Stimulated activated CD8-positive, alpha-beta memory T cell treated with anti-CD3 and anti-CD28 coated beads, Interleukin-7, amount 100 ng/mL, for 1 hour (primary cell): ENCODE measurements around the gene ABR.
"Not testable (repeated sequence)": the region's sequence is repeated elsewhere in the genome, so short reads cannot be mapped to it uniquely, and the experiment has no call there.

Experiments used
- DNase-seq, 2 donors: peaks; one replicate each; pipeline ENCODE4 v3.0.0-alpha.2; 2020; ENCODE audit warnings: low read depth in 2 of 2

The ABR gene

DNA sequence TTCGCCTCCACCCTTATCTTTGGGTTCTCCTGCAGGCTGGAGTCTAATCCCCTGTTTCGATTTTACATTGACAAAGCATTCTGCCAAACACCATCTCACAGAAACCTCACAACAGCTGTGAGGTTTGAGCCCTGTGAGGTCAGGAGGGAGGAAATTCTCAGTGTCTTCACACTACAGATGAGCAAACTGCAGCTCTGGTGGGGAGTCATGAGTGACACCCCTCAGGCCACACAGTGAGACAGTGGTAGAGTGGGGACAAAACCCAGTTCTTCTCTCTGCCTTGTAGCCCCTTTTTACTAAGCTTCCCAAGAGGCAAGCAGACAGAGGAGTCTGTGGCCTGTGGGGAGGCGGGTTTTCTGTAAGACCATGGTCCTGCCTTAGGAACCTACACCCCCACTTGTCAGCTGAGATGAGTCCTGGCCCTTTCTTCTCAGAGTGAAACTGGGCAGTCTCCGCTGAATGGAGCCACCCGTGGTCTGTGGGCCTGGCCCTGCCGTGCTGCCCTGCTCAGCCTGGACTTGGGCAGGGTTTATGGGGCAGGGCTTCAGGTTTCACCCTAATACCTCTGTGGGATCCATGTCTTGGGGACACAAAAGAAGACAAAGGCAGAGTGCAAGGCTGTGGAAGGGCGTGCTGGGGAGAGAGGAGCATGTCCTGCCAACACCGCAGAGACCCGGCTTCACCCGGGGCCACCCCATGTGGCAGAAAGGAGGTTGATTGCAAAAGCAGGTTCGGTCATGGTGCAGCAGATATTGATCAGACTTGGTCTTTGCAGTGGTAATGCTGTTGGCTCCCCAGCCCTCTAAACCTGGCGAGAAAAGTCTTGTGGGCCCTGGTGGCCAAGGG, 59.0 kb downstream of the ABR start:
- no peak for DNase-seq

DNA sequence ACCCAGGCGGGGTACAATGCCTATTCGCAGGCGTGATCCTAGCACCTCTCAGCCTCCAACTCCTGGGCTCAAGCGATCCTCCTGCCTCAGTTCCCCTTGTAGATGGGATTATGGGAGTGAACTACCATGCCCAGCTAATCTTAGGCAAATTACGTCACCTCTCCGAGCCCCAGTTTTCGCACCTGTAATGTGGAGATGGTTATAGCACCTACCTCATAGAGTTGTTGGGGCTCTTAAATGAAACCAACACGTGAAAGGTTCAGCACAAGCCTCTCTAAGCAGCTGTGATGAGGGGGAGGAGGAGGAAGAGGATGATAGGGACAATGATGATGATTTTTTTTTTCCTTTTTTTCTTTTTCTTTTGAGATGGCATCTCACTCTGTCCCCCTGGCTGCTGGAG, 59.9 kb downstream of the ABR start:
- DNase-seq = no peak

DNA sequence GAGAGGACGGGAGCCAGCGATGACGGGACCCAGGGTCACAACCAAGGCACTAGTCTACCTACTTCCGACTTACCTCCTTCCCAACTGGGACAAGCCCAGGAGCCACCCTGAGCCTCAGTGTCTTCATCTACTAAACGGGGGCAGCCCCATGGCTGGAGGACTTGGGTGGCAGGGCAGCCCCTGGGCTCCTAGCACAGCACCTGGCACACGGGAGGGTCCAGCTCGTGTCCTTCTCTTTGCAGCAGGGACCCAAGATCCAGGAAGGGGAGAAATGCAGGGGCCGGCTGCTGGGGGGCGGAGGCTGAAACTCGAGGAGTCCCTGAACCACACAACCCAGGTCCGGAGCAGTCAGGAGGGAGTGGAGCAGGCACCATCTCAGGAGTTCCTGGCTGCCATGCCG, 63.2 kb downstream of the ABR start:
- DNase-seq = no peak

DNA sequence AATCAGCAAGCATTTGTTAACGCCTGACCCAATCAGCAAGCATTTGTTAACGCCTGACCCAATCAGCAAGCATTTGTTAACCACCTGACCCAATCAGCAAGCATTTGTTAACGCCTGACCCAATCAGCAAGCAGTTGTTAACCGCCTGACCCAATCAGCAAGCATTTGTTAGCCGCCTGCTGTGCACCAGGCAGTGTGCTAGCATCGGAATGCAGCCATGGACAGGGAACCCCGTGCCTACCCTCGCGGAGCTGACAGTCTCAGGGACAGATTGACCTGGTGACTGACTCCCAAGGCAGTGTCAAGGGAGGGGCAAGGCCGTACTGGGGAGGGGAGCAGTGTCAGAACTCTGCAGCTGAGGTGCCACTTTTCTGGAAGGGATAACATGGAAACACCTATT, 66.9 kb downstream of the ABR start:
- no peak for DNase-seq

DNA sequence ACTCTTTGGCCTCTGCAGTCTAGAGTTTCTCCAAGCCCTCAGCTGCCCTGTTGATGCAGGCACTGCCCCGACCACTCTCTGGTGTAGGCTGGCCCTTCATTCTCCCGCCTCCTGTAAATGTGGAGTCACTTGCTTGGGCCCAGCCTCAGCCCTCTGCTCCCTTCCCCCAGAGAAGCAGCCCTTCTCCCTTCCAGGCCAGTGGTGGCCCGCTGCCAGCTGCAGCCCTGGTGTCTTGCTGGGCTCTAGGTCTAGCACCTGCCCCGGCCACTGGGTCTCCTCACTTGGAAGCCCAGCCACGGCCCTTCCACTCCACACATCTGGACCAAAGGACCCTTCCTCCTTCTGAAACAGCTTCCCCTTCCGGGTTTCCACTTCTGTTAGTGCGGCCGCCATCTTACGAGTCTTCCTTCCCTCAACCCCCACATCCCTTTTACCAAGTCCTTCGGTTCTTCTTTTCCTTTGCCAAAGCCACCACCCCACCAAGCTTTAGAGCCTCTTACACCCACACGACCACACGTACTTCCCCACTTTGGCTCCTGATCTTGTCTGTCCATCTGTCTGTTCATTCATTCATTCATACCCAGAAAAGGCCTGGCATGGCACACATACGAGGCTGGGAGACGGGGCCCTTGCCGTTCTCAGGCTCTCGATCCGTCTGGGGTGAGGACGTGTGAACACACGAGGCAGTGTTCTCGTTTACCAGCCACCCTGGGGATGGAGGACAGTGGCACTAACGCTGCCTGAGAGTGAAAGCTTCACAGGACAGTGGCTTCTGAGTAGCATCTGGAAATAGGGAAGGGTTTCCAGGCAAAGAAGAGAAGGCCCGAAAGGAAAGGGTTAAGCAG, 68.0 kb downstream of the ABR start:
- DNase-seq = no peak

DNA sequence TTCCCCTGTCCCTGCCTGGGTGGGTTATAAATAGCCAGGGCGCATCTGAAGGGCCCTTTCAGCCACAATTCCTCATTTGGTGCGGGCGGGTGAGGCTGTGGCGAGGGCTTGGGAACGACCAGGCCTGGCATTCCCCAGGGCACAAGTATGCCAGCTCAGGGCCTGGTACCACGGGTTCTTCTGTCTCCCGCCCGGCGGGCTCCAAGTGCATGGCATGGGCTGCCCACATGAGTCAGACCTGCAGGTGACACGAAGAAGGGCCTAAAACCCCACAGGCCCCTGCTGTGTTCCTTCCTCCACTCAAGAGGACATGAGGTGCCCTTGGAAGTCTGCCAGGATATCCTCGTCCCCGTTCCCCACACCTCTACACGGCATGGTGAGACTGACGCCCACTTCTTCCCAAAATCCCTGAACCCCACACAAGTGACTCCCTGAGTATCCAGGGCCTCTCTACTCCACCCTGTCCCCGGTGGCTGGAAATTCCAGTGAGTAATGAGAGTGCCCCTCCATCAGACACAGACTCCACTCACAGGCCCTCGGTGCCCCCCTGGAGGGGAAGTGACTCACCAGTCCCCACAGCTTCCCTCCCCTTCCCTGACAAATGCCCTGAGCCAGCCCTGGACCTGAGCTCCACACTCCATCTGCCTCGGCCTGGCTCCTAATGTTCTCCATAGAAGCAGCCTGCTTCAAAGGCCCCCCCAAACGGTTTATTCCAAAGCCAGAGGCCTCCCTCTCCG, 68.8 kb downstream of the ABR start:
- no peak for DNase-seq

DNA sequence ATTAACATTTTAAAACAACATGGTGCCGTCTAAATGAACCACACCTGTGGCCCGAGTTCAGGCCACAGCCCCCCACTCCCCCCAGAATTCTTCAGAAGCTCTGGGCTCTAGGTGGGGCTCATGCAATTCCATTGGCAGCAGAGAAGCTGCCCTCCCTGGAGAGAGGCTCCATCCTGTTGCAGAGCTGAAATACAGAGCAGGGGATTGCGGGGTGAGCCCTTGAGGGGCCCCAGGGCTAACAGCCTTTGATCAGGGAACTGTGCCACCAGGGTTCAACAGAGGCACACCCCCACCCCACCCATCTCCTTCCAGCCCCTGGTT, 69.3 kb downstream of the ABR start:
- no peak for DNase-seq

DNA sequence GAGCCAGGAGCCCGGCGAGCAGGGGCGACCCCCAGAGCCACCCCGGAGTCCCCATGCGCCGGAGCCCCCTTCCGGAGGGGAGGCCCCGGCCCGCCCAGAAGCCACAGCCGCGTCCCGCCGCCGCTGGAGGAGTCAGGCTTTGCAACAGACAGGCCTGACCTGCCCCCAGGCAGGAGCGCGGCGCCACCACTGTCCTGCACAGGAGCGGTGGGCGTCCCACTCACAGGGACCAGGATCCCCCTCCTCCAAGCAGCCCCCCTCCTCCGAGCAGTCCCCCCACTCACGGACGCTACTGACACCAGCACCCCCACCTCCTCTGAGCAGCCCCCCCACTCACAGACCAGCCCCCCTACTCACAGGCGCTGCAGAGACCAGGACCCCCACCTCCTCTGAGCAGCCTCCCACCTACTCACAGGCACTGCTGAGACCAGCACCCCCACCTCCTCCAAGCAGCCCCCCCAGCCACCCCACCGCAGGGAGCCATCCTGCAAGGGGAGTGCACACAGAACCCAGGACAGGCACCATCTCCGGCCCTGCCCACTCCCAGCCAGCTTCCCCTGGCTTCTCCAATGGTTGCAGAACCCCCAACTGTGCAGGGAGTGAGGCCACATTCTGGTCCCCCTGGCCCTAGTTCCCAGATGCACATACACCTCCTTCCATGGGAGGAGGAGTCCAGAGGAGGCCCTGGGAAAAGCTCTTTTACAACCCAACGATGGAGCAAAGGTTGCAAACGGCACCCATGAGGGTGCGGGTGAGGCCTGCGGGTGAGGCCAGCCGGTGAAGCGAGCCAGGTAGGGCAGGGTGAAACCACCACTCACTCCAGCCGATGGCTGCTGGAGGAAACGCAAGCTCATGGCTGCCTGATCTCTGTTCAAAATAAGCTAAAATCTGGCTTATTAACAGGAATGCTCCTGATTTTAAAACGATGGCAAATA, 69.9 kb downstream of the ABR start:
- DNase-seq = no peak

DNA sequence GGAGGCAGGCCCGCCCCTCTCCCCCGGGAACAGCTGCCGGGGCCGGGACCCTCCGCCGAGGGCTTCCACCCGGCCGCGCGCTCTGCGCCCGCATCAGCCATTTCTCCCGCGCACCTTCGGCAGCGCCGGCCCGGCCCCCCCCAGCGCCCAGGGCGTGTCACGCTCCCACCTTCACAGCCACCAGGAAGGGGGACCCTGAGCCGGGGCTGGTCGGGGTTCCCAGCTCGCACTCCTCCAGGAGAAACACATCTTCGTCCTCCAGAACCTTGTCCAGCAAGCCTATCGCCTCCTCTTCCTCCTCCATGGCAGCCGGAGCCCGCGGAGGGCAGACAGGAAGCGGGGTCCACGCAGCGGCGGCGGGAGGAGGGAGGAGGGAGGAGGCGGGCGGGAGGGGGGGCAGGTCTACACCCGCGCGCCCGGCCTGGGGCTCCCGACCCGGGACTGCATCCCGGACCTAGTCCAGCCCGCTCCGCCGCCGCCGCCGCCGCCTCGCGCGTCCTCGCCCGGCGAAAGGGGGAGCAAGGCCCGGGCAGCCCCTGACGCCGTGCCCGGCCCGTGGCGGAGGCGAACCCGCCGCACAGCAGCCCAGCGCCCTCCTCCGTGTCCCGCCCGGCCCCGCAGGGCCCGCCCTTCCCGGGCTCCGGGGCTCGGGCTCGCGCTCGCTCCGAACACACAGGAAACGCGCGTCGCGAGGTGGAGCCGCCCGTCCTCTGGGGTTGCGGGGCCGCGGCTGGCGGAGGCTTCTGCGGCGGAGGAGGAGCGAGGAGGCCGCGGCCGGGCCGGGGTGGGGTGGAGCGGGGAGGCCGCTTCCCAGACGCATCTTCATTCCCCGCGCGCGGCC, 70.8 kb downstream of the ABR start:
- DNase-seq = peak; percentile 32 to 36

DNA sequence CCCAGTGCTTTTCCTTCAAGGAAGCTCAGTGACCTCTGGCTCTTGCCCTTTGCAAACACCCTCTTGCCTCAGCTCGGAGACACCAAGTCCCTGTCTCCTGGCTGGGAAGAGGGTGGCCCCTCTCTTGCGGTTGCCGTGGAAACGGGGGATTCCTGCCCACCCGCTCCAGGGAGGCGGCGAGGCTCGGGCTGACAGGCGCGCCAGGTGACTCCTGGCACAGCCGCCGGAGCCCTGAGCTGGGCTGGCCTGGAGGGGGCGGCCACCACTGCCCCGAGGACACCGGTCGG, 71.4 kb downstream of the ABR start:
- no peak for DNase-seq

DNA sequence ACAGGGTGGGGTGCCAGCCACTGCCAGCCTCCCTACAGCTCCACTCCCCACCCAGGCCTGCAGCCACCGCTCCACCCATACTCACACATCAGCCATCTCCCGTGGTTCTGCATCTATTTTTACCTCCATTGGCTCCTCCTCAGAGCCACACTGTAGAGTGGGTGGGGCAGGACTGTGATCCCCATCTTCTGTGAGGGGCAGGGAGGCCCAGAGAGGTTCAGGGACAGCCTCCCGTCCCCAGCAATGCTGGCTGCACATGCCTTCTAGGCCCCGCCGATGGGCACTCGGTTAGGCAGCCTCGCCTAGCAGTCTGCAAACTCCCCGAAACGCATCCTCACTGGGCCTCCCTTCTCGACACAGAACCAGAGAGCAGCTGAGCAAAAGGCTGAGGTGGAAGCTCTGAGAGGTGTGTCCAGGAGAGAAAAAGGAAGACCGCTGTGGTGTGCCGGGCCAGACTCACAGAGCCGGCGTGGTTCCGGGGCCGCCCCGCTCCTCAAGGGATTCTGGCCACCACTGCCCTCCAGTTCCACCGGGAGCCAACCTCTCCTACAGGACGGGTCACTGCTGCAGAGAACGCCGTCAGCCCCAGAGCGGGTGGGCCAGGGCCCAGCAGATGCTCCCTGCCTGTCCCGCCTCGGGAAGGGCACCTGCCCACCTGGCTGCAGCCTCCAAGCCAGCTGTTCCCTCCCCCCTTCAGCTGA, 71.9 kb downstream of the ABR start:
- DNase-seq = no peak

DNA sequence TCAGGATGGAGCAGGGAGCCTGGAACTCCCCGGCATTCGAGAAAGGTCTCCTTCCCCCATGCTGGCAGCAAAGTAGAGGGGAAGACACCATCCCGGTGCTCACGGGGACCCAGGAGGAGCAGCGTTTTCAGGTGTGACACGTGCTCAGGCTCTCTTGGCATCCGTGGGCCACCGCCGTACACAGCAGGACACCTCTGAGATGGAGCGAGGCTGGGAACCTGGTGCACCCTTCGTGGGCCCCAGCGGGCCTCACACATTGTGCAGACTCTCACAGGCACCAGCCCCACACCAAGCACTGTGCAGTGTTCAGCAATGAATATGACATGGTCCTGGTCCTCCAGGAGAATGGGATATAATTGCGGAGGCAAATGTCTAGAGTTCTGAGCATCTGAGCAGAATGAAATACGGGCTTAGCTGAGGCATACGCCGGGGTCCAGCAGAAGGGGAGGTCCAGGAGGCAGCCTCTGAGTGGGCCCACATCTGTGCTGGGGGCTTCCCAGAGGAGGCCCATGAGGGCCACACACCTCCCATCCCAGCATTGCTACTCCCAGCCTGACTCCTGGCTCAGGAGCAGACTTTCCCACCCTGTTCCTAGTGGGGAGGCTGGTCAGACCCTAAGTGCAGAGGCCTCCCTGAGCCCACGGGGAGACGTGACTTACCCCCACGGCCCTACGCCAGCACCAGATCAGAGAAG, 72.6 kb downstream of the ABR start:
- no peak for DNase-seq

DNA sequence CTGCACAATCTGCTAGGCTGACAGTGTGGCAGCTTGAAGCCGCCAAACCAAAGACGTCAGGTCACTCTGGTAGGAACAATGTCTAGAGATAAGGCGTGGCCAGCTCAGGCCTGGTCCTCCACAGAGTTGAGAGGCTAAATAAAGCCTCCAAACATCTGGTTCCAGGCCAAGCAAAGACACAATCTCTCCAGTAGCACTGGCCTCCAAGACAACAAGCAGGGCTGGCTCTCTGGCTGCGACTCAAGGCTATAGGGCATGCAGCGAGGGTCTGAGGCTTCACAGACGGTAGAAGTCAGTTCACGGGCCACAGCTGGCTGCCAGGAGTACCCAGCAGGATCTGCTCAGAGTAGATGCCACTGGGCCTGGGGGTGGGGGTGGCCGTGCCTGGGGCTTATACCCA, 75.6 kb downstream of the ABR start:
- no peak for DNase-seq

DNA sequence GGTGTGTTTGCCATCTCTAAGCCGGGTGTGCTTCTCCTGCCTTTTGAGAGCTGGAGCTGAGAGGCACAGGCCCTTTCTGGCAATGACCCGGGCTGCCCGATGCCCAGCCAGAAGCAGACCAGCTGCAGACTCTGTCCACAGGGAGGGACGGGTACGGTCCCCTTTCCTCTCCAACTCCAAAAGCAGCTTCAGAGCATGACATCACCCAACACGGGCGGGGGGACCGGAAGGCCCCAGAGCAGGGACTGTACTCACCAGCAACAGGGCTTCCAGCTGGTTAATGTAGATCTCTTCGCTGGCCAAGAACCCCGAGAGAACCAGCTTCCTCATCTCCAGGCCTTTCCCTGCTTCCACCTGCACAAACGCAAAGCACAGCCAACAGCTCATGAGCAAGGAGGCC, 79.4 kb downstream of the ABR start:
- no peak for DNase-seq

DNA sequence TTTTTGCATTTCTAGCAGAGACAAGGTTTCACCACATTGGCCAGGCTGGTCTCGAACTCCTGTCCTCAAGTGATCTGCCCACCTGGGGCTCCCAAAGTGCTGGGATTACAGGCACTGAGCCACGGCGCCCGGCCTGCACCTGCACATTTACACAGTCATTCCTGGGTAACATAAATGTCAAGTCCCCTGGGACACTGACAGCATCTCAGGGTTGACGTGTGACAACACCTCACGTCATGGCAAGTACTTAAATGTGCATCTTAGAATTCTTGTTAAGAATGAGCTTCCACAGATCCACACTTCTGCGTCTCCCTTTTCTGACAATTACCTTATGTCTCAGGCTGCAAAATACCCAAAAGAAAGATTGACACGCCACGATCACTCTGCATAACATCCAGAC, 80.5 kb downstream of the ABR start:
- no peak for DNase-seq

DNA sequence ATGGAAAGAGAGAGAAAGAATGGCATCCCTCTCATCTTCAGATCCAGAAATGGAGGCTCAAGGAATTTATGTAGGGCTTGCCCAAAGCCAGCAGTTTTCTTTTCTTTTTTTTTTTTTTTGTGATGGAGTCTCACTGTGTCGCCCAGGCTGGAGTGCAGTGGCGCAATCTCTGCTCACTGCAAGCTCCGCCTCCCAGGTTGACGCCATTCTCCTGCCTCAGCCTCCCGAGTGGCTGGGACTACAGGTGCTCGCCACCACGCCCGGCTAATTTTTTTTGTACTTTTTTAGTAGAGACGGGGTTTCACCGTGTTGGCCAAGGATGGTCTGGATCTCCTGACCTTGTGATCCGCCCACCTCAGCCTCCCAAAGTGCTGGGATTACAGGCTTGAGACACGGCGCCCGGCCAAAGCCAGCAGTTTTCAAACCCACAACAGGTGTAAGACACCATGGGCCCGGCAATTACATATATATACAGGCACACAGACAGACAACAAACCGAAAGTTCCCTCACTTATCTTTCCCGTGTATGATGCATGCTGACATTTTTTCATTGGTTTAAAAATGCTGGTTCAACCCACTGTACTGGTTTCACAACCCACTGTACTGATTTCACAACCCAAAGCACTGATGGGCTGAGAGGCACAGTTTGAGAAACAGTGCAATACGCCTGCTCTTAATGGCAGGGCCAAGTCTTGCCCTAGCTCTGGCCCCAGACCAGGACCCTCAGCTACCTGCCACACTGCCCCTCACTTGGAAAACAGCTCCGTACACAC, 81.6 kb downstream of the ABR start:
- not testable (repeated sequence) for DNase-seq

DNA sequence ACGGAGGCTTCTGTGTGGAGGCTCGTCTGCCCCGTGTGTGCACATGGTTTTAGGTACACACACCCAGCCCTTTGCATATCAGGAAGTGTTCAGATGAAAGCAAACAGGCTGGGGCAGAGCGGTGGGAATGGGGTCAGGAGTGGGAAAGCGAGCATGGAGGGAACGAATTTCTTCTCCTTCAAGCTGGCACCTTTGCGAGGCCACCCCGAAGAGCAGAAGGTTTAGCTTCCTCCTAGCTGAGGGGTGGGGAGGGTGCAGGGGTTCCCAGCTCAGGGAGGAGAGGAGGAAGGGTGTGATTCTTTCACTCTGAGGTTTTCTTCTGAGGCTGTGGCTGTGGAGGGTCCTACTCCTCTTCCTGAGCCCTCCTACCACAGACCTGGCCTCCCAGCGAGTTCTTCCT, 83.6 kb downstream of the ABR start:
- no peak for DNase-seq

DNA sequence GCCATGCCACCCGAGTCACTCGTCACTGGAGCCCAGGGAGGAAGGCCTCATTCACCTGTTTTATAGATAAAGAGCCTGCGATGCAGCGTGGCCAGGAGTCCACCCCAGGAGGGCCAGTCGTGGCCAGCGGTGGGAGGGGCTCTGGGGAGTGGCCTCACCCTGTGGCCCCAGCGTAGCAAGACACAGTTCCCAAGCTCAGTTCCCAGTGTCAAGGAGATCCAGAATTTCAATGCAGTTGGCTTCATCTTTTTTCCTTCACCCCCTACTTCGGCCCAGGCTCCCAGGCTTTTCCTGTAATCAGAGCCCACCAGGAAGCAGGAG, 84.0 kb downstream of the ABR start:
- no peak for DNase-seq
